CD14-positive monocyte (primary cell): ENCODE results near the gene RASAL2. TPM values are rescaled to one million over a fixed set of nuclear protein-coding genes. Genes with fewer than 3 reads are reported as not detected.

Experiments used
- DNase-seq, 3 donors: peaks; one replicate each; pipeline ENCODE4 v3.0.0-alpha.2; 2011 to 2022
- H2AFZ ChIP-seq: 2 replicates; pipeline ENCODE4 v1.6.0; 2012; ENCODE audit warnings: mild to moderate bottlenecking, low read depth, low read length, inconsistent platforms; ENCODE audit not compliant: insufficient read depth, poor library complexity, severe bottlenecking
- H3K27ac ChIP-seq, 2 donors: 1 replicate in 1 of 2; 2 replicates in 1 of 2; pipeline ENCODE4 v1.5.1; 2012 to 2013; ENCODE audit warnings: low read length in 2 of 2, control low read depth in 1 of 2, inconsistent platforms in 1 of 2, low read depth in 1 of 2, mild to moderate bottlenecking in 1 of 2
- H3K27me3 ChIP-seq, 2 donors: one replicate each; pipeline versions ENCODE4 v1.6.0 to v1.6.1; 2011 to 2013; ENCODE audit warnings: low read length in 2 of 2; ENCODE audit not compliant: control insufficient read depth in 2 of 2, insufficient read depth in 2 of 2
- H3K36me3 ChIP-seq, 2 donors: replicated peaks in 1 of 2; 1 replicate in 1 of 2; 2 replicates in 1 of 2; pipeline versions ENCODE4 v1.5.1 to v1.6.1; 2012 to 2013; ENCODE audit warnings: low read length in 2 of 2, control low read depth in 1 of 2, inconsistent platforms in 1 of 2, mild to moderate bottlenecking in 1 of 2; ENCODE audit not compliant: insufficient read depth in 2 of 2, control insufficient read depth in 1 of 2
- H3K4me1 ChIP-seq, 2 donors: 1 replicate in 1 of 2; 2 replicates in 1 of 2; pipeline versions ENCODE4 v1.5.1 to v1.6.1; 2012 to 2013; ENCODE audit warnings: low read length in 2 of 2, control low read depth in 1 of 2, inconsistent platforms in 1 of 2, mild to moderate bottlenecking in 1 of 2, moderate library complexity in 1 of 2; ENCODE audit not compliant: insufficient read depth in 2 of 2, control insufficient read depth in 1 of 2
- H3K4me2 ChIP-seq: replicated peaks from 2 replicates; pipeline ENCODE3; 2012; ENCODE audit warnings: low read length, moderate library complexity, mild to moderate bottlenecking; ENCODE audit not compliant: poor library complexity, severe bottlenecking; ENCODE audit errors: extremely low read depth
- H3K4me3 ChIP-seq, 3 experiments: fragments of 200-600 bp in 1 of 3; sonication (generic) in 1 of 3; replicated peaks in 1 of 3; 1 replicate in 2 of 3; 2 replicates in 1 of 3; pipeline ENCODE4 v1.5.1; 2011 to 2013; ENCODE audit warnings: low read length in 3 of 3, mild to moderate bottlenecking in 3 of 3, control low read depth in 2 of 3, low read depth in 2 of 3, inconsistent platforms in 1 of 3, moderate library complexity in 1 of 3
- H3K79me2 ChIP-seq: 2 replicates; pipeline ENCODE4 v1.6.0; 2012; ENCODE audit warnings: mild to moderate bottlenecking, control low read depth, inconsistent platforms, low read length, moderate library complexity; ENCODE audit not compliant: insufficient read depth
- H3K9ac ChIP-seq: 2 replicates; pipeline ENCODE4 v1.6.0; 2017; ENCODE audit warnings: low read length, mild to moderate bottlenecking; ENCODE audit not compliant: insufficient read depth, poor library complexity, severe bottlenecking
- H3K9me3 ChIP-seq, 2 donors: replicated peaks in 1 of 2; 1 replicate in 1 of 2; 2 replicates in 1 of 2; pipeline versions ENCODE4 v1.5.1 to v1.6.1; 2012 to 2013; ENCODE audit warnings: low read length in 2 of 2, control low read depth in 1 of 2; ENCODE audit not compliant: control insufficient read depth in 1 of 2, insufficient read depth in 1 of 2
- H4K20me1 ChIP-seq: 2 replicates; pipeline ENCODE4 v1.6.0; 2012; ENCODE audit warnings: mild to moderate bottlenecking, low read length, control low read depth, moderate library complexity; ENCODE audit not compliant: insufficient read depth
- H3K27ac Mint-ChIP-seq, 7 donors: one replicate each; pipeline ENCODE4 v1.8.0; 2020; ENCODE audit warnings: mild to moderate bottlenecking in 7 of 7, mixed read lengths in 7 of 7, moderate library complexity in 6 of 7, inconsistent platforms in 2 of 7
- H3K27me3 Mint-ChIP-seq, 3 donors: one replicate each; pipeline ENCODE4 v1.8.0; 2021 to 2022; ENCODE audit warnings: low read depth in 3 of 3, mild to moderate bottlenecking in 3 of 3, mixed read lengths in 3 of 3, moderate library complexity in 3 of 3, inconsistent platforms in 1 of 3
- H3K36me3 Mint-ChIP-seq, 2 donors: one replicate each; pipeline ENCODE4 v1.8.0; 2020; ENCODE audit warnings: mixed read lengths in 2 of 2, inconsistent platforms in 1 of 2, mild to moderate bottlenecking in 1 of 2
- H3K4me1 Mint-ChIP-seq: one replicate; pipeline ENCODE4 v1.8.0; 2020; ENCODE audit warnings: mild to moderate bottlenecking, mixed read lengths
- H3K4me3 Mint-ChIP-seq, 2 donors: one replicate each; pipeline ENCODE4 v1.8.0; 2020; ENCODE audit warnings: mild to moderate bottlenecking in 2 of 2, mixed read lengths in 2 of 2, moderate library complexity in 1 of 2
- H3K9me3 Mint-ChIP-seq, 7 donors: one replicate each; pipeline ENCODE4 v1.8.0; 2020 to 2022; ENCODE audit warnings: mixed read lengths in 7 of 7, mild to moderate bottlenecking in 6 of 7, moderate library complexity in 6 of 7, inconsistent platforms in 2 of 7
- WGBS: methylation state at CpG from one replicate; pipeline ENCODE4 v1.1.5; 2013; ENCODE audit warnings: missing lambda C conversion rate; ENCODE audit not compliant: insufficient coverage; 5-methylcytosine and 5-hydroxymethylcytosine counted together
- intact Hi-C, 2 donors: fragments of 100-400 bp; cut with micrococcal nuclease; formaldehyde crosslinking; loops; one replicate each; pipeline versions ENCODE4 v1.15.0 to v1.15.1; 2023
- polyA plus RNA-seq, 3 donors: library from polyadenylated mRNA; depleted of rRNA in 1 of 3; unstranded in 2 of 3; stranded (reverse) in 1 of 3; fragments of 300-500 nt in 2 of 3; fragments of >200 nt in 1 of 3; fragmentation: Illumina TruSeq in 2 of 3; gene quantifications; 1 replicate in 2 of 3; 2 replicates in 1 of 3; pipeline ENCODE4 v1.2.3, GENCODE V29; 2012 to 2021
- TF ChIP-seq, protein P1 (sequence below): fragments of 200-600 bp; IDR thresholded peaks from one replicate; pipeline ENCODE4 v1.8.0; 2022; ENCODE audit warnings: antibody characterized with exemption, mild to moderate bottlenecking

The RASAL2 gene
- polyA plus RNA-seq, 3 donors: 0.15 to 1.00 (median 0.63) TPM

DNA sequence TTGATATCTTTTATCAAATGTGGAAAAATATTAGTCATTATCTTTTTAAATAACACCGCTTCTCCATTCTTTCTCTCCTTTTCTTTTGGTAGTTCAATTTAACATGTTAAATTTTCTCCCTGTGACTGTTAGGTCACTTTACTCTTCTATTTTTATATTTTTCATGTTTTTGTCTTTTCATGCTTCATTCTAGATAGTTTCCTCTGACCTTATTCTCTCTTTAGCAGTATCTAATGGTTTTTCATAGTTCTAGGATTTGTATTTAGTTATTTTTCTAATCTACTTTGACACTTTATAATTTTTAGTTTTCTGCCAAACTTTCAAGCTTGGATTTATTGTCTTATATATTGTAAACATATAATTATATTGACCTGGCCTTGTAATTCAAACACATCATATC lies 116.0 kb downstream of the RASAL2 start:
- Histone ChIP-seq H3K79me2 (no peaks in the 10 kb centered on the region), H3K9ac (no peak overlapping the region), H3K4me1 (no peaks in the 10 kb centered on the region), H2AFZ (no peak overlapping the region), H3K4me3 (no peak overlapping the region), H3K27ac (no peak overlapping the region), H3K4me2 (no peak overlapping the region), H3K36me3 (no peaks in the 10 kb centered on the region), H3K27me3 (no peaks in the 10 kb centered on the region), H4K20me1 (no peaks in the 10 kb centered on the region), H3K9me3 (peaks cover 24 to 26% of the 10 kb centered on the region in 2 donors)
- Mint-ChIP-seq H3K27me3 (no peaks in the 10 kb centered on the region), H3K36me3 (peaks cover 0 to 3% of the 10 kb centered on the region in 2 donors), H3K27ac (no peak overlapping the region), H3K4me3 (no peak overlapping the region), H3K4me1 (no peaks in the 10 kb centered on the region), H3K9me3 (peaks cover 15 to 40% (median 29%) of the 10 kb centered on the region in 7 donors)
- WGBS: no CpG with 5 or more reads among the region's 1 CpG
- DNase-seq: no peak
- TF ChIP-seq, protein P1, sequence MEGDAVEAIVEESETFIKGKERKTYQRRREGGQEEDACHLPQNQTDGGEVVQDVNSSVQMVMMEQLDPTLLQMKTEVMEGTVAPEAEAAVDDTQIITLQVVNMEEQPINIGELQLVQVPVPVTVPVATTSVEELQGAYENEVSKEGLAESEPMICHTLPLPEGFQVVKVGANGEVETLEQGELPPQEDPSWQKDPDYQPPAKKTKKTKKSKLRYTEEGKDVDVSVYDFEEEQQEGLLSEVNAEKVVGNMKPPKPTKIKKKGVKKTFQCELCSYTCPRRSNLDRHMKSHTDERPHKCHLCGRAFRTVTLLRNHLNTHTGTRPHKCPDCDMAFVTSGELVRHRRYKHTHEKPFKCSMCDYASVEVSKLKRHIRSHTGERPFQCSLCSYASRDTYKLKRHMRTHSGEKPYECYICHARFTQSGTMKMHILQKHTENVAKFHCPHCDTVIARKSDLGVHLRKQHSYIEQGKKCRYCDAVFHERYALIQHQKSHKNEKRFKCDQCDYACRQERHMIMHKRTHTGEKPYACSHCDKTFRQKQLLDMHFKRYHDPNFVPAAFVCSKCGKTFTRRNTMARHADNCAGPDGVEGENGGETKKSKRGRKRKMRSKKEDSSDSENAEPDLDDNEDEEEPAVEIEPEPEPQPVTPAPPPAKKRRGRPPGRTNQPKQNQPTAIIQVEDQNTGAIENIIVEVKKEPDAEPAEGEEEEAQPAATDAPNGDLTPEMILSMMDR: no peak
- intact Hi-C loops: no loop called here

DNA sequence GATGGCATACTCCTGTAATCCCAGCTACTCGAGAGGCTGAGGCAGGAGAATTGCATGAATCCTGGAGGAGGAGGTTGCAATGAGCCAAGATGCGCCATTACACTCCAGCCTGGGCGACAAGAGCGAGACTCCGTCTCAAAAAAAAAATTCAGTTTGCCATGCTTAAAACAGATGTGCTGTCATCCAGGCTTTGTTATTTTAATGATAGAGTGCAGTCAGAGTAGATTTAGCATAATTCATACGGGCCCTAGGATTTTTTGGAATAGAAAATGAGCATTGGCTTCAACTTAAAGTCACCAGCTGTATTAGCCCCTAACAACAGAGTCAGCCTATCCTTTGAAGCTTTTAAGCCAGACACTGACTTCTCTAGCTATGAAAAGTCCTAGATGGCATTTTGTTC lies 124.6 kb downstream of the RASAL2 start:
- 94% methylated on average over 5 of the region's 6 CpGs for WGBS
- H3K79me2 ChIP-seq: no peaks in the 10 kb centered on the region

More for the DNA sequence above, 124.6 kb downstream of the RASAL2 start:
- no peaks in the 10 kb centered on the region for H3K9me3 ChIP-seq
- peaks cover 0 to 2% (median 0%) of the 10 kb centered on the region in 3 donors for H3K27me3 Mint-ChIP-seq
- no peak overlapping the region for H3K4me3 Mint-ChIP-seq
- TF ChIP-seq, protein P1: no peak
- no peaks in the 10 kb centered on the region for H3K36me3 ChIP-seq
- peaks cover 4% of the 10 kb centered on the region for H3K4me1 Mint-ChIP-seq
- no peaks in the 10 kb centered on the region for H4K20me1 ChIP-seq
- no peak overlapping the region for H3K27ac ChIP-seq
- no peak overlapping the region for H3K27ac Mint-ChIP-seq
- intact Hi-C loops: no loop called here
- no peak for DNase-seq
- no peak overlapping the region for H2AFZ ChIP-seq
- no peak overlapping the region for H3K9ac ChIP-seq
- H3K4me3 ChIP-seq: no peak overlapping the region
- H3K4me1 ChIP-seq: no peaks in the 10 kb centered on the region
- no peaks in the 10 kb centered on the region for H3K36me3 Mint-ChIP-seq
- no peak overlapping the region for H3K4me2 ChIP-seq
- H3K27me3 ChIP-seq: no peaks in the 10 kb centered on the region
- peaks cover 0 to 2% (median 0%) of the 10 kb centered on the region in 7 donors for H3K9me3 Mint-ChIP-seq
